ENCODE data around the gene SIDT2.
A peak's percentile ranks its signal among the peaks of the same experiment; 100 is the strongest.

GRCh38 chr11:117221775-117222517 lies 43.4 kb downstream of the SIDT2 start:
- TF ChIP-seq POLR2AphosphoS5 (IDR thresholded peaks at IDR 0.05) (peak; percentile 70), CTCF (IDR thresholded peaks at IDR 0.05) (no peak), POLR2A (IDR thresholded peaks at IDR 0.05) (peak in 1 of 2 donors; percentile 21)

Data from gastroesophageal sphincter (tissue), 3 donors.